HepG2 (cell line): ENCODE measurements around the gene FHIT. TPM values are rescaled to one million over a fixed set of nuclear protein-coding genes. Genes with fewer than 3 reads are reported as not detected.
A peak's percentile ranks its signal among the peaks of the same experiment; 100 is the strongest.

Experiments
- ATAC-seq: fragments of 200-7000 bp; cut with Tn5 transposase; 3 replicates; pipeline ENCODE4 v1.9.1; 2020; ENCODE audit warnings: mild to moderate bottlenecking, moderate library complexity
- BruUV-seq: library from RNA; stranded (reverse); fragments of 400-500 nt; replicated peaks from 2 replicates; lab custom pipeline; 2021; lab: Mats Ljungman, UMichigan
- CTCF ChIA-PET: fragments of 300-600 bp; formaldehyde crosslinking; extraction: SDS; loops from one replicate; lab custom pipeline; 2021; ENCODE audit warnings: low total read pairs, inconsistent platforms, low intra/inter-chr PET ratio; lab: Yijun Ruan, JAX
- POLR2A ChIA-PET: fragments of 350-600 bp; sonication (Branson Sonifier 250); formaldehyde crosslinking; loops from one replicate; lab custom pipeline; 2020; ENCODE audit warnings: antibody characterized with exemption, inconsistent platforms; lab: Yijun Ruan, JAX
- DNase-seq: peaks from one replicate; pipeline ENCODE4 v3.0.0-alpha.2; 2015; ENCODE audit warnings: low spot score
- FAIRE-seq: peaks from 3 replicates; lab custom pipeline; 2011; peaks lifted over from hg19 to GRCh38; lab: Jason Lieb, UNC
- H2AFZ ChIP-seq: one replicate; pipeline ENCODE4 v1.6.1; 2011; ENCODE audit warnings: low read length, inconsistent platforms
- H3K27ac ChIP-seq: fragments of 300-600 bp; 3 replicates; pipeline ENCODE4 v1.8.0; 2011; ENCODE audit warnings: mixed run types, mild to moderate bottlenecking, mixed read lengths, low read length, inconsistent platforms; ENCODE audit not compliant: insufficient read depth; ENCODE audit errors: extremely low read length
- H3K27me3 ChIP-seq, 2 experiments: fragments of 200-600 bp in 1 of 2; 2 replicates in 1 of 2; 3 replicates in 1 of 2; pipeline versions ENCODE4 v1.6.0 to v1.8.0; 2011; ENCODE audit warnings: low read length in 2 of 2, mild to moderate bottlenecking in 2 of 2, moderate library complexity in 2 of 2, inconsistent platforms in 1 of 2; ENCODE audit not compliant: insufficient read depth in 2 of 2, control insufficient read depth in 1 of 2
- H3K36me3 ChIP-seq, 2 experiments: fragments of 200-600 bp in 1 of 2; replicated peaks in 1 of 2; 2 replicates in 1 of 2; 3 replicates in 1 of 2; pipeline versions ENCODE4 v1.5.1 to v1.8.0; 2011; ENCODE audit warnings: low read length in 2 of 2, inconsistent platforms in 1 of 2; ENCODE audit not compliant: insufficient read depth in 2 of 2, control insufficient read depth in 1 of 2
- H3K4me1 ChIP-seq: 2 replicates; pipeline ENCODE4 v1.5.1; 2012; ENCODE audit warnings: low read length, inconsistent platforms; ENCODE audit not compliant: insufficient read depth
- H3K4me2 ChIP-seq: 2 replicates; pipeline ENCODE4 v1.6.0; 2011; ENCODE audit warnings: low read depth, low read length, inconsistent platforms
- H3K4me3 ChIP-seq, 3 experiments: fragments of 200-600 bp in 1 of 3; sonication (generic), shearing (Covaris generic) in 1 of 3; replicated peaks in 1 of 3; 2 replicates each; pipeline ENCODE4 v1.5.1; 2011 to 2016; ENCODE audit warnings: low read length in 3 of 3, inconsistent platforms in 2 of 3, low read depth in 2 of 3, mild to moderate bottlenecking in 2 of 3, control low read depth in 1 of 3, mixed read lengths in 1 of 3; ENCODE audit not compliant: insufficient read depth in 1 of 3
- H3K79me2 ChIP-seq: one replicate; pipeline ENCODE4 v1.6.1; 2011; ENCODE audit warnings: low read length, inconsistent platforms; ENCODE audit not compliant: insufficient read depth
- H3K9ac ChIP-seq: 2 replicates; pipeline ENCODE4 v1.6.0; 2011; ENCODE audit warnings: mild to moderate bottlenecking, low read depth, low read length, inconsistent platforms; ENCODE audit not compliant: insufficient read depth
- H3K9me3 ChIP-seq: 2 replicates; pipeline ENCODE4 v1.5.1; 2012; ENCODE audit warnings: mild to moderate bottlenecking, low read length
- H4K20me1 ChIP-seq: 2 replicates; pipeline ENCODE4 v1.6.0; 2011; ENCODE audit warnings: inconsistent platforms, mild to moderate bottlenecking, low read length, moderate library complexity; ENCODE audit not compliant: insufficient read depth
- ATF7-NPFF ChIP-seq: sonication (generic); formaldehyde crosslinking; IDR thresholded peaks from 2 replicates; pipeline ENCODE4 v1.8.1; 2023; ENCODE audit warnings: mild to moderate bottlenecking, low read depth, missing genetic modification reagents, moderate library complexity
- HIC2 ChIP-seq: sonication (generic); formaldehyde crosslinking; IDR thresholded peaks from 2 replicates; pipeline ENCODE4 v1.9.0; 2022; ENCODE audit warnings: low read depth, missing genetic modification reagents
- MNT ChIP-seq: fragments of 450-650 bp; IDR thresholded peaks from 2 replicates; pipeline ENCODE4 v1.6.1; 2016
- NFRKB ChIP-seq: fragments of 450-650 bp; IDR thresholded peaks from 2 replicates; pipeline ENCODE4 v1.6.1; 2017
- PTBP1 ChIP-seq: fragments of 200-400 bp; formaldehyde crosslinking; IDR thresholded peaks from 2 replicates; pipeline ENCODE4 v1.6.1; 2018; ENCODE audit warnings: low read length, low read depth; ENCODE audit not compliant: poor library complexity, severe bottlenecking
- SMYD3 ChIP-seq: sonication (generic); formaldehyde crosslinking; IDR thresholded peaks from 2 replicates; pipeline ENCODE4 v1.8.1; 2023; ENCODE audit warnings: mild to moderate bottlenecking, missing genetic modification reagents
- WGBS: methylation state at CpG from one replicate; pipeline ENCODE4 v1.1.6; 2017; ENCODE audit warnings: low lambda C conversion rate; 5-methylcytosine and 5-hydroxymethylcytosine counted together
- in situ Hi-C: cut with HindIII; loops from 2 replicates; pipeline ENCODE4 v1.10.0; 2017; ENCODE audit warnings: low pct_unique_long_range_greater_than_20kb; ENCODE audit not compliant: extremely low pct_ligation_motif_present
- intact Hi-C: fragments of 100-400 bp; cut with micrococcal nuclease; formaldehyde crosslinking; loops from one replicate; pipeline ENCODE4 v1.10.0; 2022; ENCODE audit not compliant: unreplicated experiment
- polyA plus RNA-seq, 8 experiments: library from polyadenylated mRNA; depleted of rRNA in 3 of 8; stranded (reverse) in 7 of 8; unstranded in 1 of 8; fragments of >200 nt; fragmentation: Illumina TruSeq in 4 of 8; extraction: Trizol in 4 of 8; gene quantifications; 2 replicates each; pipeline versions ENCODE4 v1.2.1 to v1.2.3, GENCODE V29; 2011 to 2016; ENCODE audit warnings: low read depth in 4 of 8, missing spikeins in 1 of 8, mixed read lengths in 1 of 8; ENCODE audit not compliant: insufficient read depth in 1 of 8
- total RNA-seq, 5 experiments: library from RNA; depleted of rRNA; stranded (reverse); fragments of >200 nt; fragmentation: Illumina TruSeq; extraction: Trizol; gene quantifications; 2 replicates each; pipeline ENCODE4 v1.2.3, GENCODE V29; 2016; ENCODE audit warnings: low read depth in 1 of 5

FHIT gene
- total and polyA plus RNA-seq, 2 of the 13 experiments (the other 11 are each of a cell fraction or from before 2014, with no cell fraction given): 4.0 to 4.6 TPM

- Histone ChIP-seq H3K4me1 (no peaks in the 10 kb centered on the region), H3K27ac (no peak overlapping the region), H3K9me3 (no peaks in the 10 kb centered on the region), H2AFZ (no peak overlapping the region), H4K20me1 (no peaks in the 10 kb centered on the region), H3K4me2 (no peak overlapping the region), H3K9ac (no peak overlapping the region), H3K79me2 (no peaks in the 10 kb centered on the region), H3K36me3 (no peaks in the 10 kb centered on the region), H3K27me3 (no peaks in the 10 kb centered on the region), H3K4me3 (no peak overlapping the region)
- CTCF ChIA-PET: no interaction called here
- WGBS: 8% methylated on average over 3 of the region's 3 CpGs
- in situ Hi-C loops (no loop called here), intact Hi-C loops (no loop called here)
- no peak for DNase-seq
- TF ChIP-seq NFRKB: no peak
- peak; percentile 48 for TF ChIP-seq MNT
- TF ChIP-seq HIC2 (CRISPR knock-in tag): no peak
- no peak for TF ChIP-seq PTBP1
- no peak for TF ChIP-seq ATF7-NPFF (CRISPR knock-in tag)
- ATAC-seq: no peak
- BruUV-seq: no TSS peak
- POLR2A ChIA-PET: no interaction called here
- no peak for FAIRE-seq
Observed at GRCh38 chr3:59836531-59836930, 1414.7 kb downstream of the FHIT start.

- H3K79me2 ChIP-seq: no peaks in the 10 kb centered on the region
- H3K9ac ChIP-seq: no peak overlapping the region
- DNase-seq (no peak), FAIRE-seq (no peak)
- no peaks in the 10 kb centered on the region for H3K27me3 ChIP-seq
- H2AFZ ChIP-seq: no peak overlapping the region
- H3K27ac ChIP-seq: no peak overlapping the region
- TF ChIP-seq SMYD3: no peak
- TF ChIP-seq, all 625 proteins: peak for 0
- in situ Hi-C loops: no loop called here
- Histone ChIP-seq H3K4me2 (no peak overlapping the region), H3K4me1 (no peaks in the 10 kb centered on the region), H3K36me3 (no peaks in the 10 kb centered on the region), H3K4me3 (no peak overlapping the region), H3K9me3 (no peaks in the 10 kb centered on the region), H4K20me1 (no peaks in the 10 kb centered on the region)
- intact Hi-C loops: no loop called here
- ChIA-PET CTCF (no interaction called here), POLR2A (no interaction called here)
- 28% methylated on average over 3 of the region's 3 CpGs for WGBS
- no TSS peak for BruUV-seq
- no peak for ATAC-seq
Observed at GRCh38 chr3:59832702-59833101, 1418.5 kb downstream of the FHIT start.
